8988T (cell line): Measurements from ENCODE around the gene MRPL18.
"Not testable (repeated sequence)": the region's sequence is repeated elsewhere in the genome, so short reads cannot be mapped to it uniquely, and the experiment has no call there.

Source experiments
- DNase-seq: peaks from one replicate; pipeline ENCODE4 v3.0.0; 2011

Gene MRPL18

DNA sequence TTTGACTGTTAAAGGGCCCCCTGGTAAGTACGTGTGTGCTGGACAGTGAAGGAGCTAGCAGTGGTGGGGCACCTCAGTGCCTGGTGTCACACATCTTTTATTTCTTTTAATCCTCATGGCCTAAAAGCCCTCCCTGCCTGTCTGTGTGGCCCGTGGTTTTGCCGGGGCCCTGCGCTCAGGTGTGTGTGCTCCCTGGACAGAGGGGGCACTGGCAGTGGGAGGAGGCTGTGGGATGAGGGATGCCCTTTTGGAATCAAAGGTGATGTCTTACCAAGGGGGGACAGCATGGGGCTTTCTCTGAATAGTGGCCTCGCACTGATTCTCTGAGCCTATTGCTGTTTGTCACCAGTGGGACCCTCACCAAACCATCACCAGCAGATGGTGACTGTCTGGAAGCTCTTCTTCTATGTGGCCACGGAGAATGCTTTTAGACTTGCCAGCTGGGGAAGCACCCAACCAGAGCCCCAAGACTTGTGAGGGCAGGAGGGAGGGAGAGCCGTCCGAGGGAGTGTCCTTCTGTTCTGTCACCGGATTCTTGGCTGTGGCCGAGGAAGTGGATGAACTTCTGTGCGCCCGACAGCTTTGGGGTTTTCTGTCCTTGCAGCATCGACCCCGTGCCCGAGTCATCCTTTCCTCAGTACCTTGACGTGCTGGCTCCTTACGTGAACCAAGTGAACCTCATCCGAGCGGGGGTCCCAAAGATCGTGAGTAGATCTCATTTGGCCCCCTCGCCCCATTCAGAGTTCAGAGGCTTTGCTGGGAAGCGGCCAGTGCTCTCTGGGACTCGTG lies 27.9 kb downstream of the MRPL18 start:
- DNase-seq, result no peak

DNA sequence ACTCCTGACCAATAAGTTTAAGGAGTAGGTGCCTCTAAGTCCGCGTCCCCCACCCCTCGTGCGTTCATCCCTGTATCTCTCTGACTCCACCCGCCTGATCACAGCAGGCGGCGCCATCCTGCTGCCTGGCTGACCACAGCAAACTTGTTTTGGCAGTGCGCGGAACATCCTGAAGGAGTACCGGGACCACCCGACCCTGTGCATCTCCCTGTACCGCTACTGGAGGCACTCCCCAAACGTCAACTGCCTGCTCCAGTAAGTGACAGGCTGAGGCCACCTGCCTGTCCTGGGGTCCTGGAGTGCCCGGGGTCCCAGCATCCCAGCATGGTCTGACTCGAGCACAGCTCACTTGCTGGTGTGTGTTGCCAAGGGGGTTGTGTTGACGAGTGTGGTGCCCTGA lies 28.8 kb downstream of the MRPL18 start:
- DNase-seq, result no peak

DNA sequence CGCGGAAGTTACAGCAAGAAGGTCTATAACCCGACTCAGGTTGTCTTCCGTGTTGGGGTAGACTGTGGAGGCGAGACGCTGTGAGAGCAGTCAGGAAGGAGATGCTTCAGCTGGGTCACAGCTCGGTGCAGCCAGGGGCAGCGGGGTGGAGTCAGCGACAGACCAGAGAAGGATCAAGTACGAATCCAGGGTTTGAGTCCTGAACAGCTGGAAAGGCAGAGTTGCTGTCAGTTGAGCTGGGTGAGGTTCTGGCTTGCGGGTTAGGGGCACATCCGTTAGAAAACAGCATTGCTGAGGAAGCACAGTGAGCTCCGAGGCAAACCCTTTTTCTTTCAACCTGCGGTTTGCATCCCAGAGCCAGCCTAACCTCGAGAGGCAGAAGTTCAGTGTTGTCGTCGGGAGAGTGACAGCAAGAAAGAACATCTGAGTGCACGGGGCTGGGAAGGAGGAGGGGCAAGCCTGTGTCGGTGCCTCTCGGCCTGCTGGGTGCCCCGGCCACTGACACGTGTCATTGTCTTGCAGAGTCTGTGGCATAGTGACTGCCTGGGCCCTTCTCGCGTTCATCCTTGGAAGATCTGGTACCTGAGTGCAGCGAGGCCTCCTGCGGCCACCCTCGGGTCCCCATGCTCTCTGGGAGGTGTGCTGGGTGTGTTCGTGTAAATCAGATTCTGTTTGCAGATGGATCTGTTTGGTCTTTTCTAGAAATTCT lies 29.8 kb downstream of the MRPL18 start:
- DNase-seq, result no peak

DNA sequence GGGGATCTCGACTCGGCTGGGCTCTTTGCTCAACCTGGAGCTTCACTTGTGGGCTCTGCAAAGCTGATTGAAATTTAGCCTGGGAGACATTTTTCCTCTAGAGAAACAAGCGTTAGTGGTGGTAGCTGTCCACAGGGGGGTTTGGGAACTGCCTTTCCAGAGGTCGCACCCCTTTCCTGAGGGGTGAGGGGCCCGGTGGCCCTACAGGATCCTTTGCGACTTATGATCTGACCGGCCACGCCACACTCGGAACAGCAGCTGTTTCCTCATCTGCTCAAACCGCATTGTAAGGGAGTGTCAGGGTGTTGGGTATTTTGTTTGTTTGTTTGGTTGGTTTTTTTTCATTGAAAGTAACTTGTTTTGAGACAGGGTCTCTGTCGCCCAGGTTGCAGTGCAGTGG lies 30.9 kb downstream of the MRPL18 start:
- DNase-seq, result no peak

DNA sequence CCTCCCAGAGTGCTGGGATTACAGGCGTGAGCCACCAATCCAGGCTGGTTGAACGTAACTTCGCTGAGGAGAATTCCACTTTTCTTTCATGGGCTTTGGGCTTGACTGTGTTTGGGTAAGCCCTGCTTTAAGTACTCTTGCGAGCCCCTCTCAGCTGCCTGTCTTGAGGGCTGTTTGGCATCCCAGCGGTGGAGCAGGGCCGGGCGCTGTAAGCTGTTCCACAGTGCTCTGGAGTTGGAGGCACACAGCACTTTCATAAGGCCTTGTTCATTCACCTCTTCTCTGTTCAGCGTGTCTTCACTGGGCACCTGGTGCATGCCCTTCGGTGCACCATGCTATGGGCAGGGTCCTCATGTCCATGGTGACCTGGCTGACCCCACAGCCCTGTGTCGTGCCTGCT lies 31.5 kb downstream of the MRPL18 start:
- DNase-seq, result no peak

DNA sequence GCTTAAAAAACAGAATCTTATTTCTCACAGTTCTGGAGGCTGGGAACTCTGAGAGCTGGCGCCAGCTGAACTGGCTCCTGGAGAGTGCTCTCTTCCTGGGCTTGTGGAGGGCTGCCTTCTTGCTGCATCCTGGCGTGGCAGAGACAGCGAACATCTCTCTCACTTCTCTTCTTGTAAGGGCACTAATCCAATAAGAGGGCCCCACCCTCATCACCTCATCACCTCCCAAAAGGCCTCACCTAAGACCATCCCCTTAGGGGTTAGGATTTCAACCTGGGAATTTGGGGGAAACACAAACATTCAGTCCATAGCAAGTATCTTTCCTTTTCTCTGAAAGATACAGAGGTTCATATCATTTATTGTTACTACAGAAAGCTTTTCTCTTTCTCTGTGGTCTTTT lies 33.7 kb downstream of the MRPL18 start:
- no peak for DNase-seq

DNA sequence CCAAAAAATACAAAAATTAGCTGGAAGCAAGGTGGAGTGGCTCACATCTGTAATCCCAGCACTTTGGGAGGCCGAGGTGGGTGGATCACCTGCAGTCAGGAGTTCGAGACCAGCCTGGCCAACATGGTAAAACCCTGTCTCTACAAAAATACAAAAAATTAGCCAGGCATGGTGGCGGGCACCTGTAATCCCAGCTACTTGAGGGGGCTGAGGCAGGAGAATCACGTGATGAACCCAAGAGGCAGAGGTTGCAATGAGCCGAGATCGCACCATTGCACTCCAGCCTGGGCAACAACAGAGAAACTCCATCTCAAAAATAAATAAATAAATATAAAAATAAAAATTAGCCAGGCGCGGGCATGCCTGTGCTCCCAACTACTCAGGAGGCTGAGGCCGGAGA lies 34.4 kb downstream of the MRPL18 start:
- DNase-seq, result not testable (repeated sequence)

DNA sequence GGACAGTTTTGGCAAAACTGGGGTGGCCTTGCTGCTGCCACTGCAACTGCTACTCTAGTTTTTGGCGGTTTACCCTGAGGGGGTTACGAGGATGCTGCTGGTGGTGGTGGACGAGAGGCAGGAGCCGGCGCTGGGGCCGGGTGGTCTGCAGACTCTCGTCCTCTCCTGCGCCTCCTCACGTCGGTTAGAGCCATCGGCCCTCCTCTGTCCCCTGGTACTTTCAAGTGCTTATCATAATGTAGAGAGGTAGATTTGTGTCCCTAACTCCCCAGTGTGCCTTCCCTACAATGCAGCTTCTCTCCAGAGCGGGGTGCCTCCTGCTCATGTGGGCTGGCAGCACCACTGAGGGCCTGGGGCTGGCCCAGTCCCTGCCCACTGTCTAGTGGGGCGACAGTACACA lies 35.7 kb downstream of the MRPL18 start:
- DNase-seq, result no peak

DNA sequence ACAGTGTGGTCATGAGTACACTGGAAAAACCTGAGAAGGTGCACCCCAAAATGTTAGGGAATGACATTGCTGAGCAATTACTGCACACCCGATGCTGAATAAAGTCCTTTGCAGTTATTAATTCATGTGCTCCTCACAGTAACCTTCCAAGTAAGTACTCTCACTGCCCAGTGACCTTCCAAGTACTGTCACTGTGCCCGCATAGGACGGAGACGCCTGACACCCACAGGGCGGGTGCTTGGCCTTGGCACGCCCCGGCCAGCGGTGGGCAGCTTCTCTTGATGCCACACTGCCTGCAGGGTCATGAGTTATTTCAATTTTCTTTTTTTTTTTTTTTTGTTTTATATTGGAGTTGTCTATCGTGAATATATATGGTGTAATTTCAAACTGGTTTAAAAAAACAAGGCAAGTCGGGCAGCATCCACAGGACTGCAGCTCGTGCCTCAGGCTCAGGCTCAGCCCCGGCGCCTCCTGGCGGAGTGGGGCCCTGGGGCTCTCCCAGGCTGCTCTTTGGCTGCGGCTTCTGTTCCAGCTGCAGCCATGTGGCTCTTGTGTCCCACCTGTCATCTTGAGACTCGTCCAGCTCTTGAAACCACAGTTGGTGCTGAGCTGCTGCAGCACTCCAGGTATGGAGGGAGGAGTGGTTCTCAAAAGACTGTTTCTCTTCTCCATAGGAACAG lies 36.8 kb downstream of the MRPL18 start:
- no peak for DNase-seq

DNA sequence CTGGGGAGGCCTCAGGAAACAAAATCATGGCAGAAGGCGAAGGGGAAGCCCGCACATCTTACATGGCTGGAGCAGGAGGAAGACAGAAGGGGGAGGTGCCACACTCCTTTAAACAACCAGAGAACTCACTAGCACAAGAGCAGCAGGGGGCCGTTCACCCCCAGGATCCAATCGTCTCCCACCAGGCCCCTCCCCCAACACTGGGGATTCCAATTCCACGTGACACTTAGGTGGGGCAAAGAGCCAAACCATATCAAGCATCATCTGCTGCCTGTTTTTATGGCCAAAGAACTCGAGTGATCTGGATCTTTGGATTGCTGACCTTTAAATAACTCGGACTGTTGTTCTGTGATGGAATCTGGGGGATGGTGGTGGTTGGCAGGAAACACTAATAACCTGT lies 37.8 kb downstream of the MRPL18 start:
- DNase-seq, result no peak

DNA sequence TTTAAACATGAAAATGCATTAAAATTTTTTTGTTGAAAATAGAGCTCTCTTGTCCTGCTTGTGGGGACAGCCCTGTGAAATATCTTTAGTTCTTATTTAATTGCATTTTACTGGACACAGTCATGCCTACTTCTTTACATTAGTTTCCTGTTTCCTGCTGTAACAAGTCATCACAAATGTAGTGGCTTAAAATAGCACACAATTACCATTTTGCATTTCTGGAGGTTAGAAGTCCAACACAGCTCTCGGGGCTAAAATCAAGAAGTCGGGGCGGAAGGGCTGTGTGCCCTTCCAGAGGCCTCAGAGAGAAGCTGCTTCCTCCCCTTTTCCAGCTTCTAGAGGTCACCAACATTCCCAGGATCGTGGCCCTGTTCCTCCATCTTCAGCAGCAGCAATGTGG lies 39.3 kb downstream of the MRPL18 start:
- no peak for DNase-seq

DNA sequence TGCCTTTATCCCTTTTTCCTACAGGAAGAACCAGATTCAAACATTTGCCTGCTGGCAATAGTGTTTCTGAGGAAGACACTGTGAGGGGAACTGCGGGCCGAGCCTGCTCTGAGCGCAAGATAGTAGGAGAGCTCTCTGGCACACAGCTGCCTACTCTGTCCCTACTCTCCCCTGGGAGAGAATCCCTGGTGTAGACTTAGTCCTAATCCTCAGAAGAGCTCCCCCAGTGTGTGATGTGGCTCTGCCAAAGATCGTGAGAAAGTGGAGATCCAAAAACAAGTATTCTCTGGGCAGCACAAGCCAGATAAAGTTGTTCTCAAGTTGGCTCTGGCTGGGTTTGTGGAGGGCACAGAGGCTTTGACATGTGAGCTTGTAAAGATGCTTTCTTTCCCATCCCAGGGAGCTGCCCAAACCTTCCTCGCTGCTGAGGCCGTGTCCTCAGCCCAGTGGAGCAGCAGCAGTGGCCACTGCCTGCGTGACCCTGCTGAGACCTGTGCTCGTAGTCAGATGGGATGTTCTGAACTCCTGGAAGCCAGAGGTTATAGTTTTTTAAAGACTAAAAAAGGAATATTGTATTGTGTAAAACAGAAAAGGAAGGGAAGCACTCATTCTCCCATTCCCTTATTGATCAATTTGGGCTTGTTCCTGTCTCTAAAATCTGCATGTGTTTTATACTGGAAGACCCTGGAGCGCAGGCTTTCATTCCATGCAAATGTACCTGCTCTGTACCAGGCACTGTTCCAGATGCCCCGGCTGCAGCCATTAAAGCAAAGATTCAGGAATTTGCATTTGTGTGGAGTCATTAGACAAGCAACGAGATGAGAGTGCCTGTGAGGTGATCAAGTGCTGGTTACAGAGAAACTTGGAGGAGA lies 40.5 kb downstream of the MRPL18 start:
- no peak for DNase-seq

DNA sequence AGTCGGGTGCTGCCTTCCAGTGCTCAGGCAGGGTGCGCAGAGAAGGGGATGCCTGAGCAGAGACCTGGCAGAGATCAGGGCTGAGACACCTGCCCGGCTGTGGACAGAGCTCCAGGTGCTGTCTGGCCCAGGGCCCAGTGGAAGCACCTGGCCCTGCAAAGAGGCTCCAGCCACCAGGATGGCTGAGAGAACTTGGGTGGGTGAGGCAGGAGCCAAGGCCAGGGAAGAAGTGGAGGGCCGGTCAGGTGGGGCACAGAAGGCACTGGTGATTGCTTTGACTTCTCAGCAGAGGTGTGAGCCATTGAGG lies 41.1 kb downstream of the MRPL18 start:
- DNase-seq, result no peak

DNA sequence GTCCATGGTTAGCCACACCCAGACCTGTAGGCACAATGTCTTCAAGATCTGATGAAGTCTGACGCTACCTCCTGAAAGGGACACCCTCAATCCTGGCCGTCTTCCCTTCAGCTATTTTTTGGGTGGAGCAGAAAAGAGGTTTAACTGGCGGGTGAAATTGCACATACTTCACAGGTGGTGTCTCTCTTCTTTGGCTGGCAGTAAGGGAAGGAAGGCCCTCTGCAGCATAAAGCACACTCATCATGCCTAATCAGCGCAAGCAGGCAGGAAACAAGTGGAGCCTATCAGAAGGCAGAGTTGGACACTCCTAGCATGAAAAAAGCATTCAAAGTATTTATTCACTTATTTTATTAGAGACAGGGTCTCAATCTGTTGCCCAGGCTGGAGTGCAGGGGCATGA lies 42.7 kb downstream of the MRPL18 start:
- no peak for DNase-seq

DNA sequence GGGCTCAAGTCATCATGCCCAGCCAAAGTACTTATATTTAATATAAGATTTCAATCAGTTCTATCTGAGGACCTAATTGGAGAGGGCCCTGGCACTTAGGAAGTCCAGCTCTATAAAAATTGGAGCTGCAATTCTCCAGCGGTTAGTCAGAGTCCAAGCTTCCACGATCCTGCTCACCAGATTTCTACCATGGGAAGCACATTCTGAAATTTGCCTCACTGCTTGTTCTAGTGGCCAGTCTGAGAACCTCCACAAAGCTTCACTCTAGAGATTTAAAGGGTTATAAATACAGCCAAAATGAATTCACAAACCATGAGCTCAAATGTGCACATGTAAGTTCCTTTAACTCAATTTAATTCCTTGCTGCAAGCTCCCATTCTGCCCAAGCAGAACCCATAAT lies 43.3 kb downstream of the MRPL18 start:
- DNase-seq, result no peak

DNA sequence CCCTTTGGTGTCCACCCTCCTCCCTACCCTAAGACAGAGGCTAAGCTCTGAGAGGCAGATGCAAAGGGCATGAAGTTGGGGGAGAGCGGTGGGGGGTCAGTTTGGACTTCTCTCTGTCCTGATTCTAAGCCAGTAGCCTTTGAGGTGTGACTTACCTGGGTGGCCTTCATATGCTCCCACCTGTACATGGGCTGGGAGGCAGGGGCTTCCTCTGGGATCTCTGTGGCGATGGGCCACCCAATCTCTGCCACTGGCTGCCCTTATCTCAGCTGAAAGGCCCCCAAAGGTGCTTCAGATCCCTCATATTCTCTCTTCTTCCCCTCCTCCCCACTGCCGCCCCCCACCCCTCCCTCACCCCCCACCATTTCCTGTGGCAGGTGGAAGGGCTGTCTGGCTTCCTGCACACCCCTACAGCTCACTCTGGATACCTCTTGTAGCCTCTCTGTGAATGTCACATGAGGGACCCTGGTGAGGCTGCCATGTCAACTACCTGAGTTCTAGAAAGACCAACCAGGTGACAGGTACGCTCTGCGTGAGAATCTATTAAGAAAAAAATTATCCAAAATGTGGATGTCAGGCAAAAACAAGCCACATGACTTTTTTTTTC lies 43.8 kb downstream of the MRPL18 start:
- DNase-seq, result no peak

DNA sequence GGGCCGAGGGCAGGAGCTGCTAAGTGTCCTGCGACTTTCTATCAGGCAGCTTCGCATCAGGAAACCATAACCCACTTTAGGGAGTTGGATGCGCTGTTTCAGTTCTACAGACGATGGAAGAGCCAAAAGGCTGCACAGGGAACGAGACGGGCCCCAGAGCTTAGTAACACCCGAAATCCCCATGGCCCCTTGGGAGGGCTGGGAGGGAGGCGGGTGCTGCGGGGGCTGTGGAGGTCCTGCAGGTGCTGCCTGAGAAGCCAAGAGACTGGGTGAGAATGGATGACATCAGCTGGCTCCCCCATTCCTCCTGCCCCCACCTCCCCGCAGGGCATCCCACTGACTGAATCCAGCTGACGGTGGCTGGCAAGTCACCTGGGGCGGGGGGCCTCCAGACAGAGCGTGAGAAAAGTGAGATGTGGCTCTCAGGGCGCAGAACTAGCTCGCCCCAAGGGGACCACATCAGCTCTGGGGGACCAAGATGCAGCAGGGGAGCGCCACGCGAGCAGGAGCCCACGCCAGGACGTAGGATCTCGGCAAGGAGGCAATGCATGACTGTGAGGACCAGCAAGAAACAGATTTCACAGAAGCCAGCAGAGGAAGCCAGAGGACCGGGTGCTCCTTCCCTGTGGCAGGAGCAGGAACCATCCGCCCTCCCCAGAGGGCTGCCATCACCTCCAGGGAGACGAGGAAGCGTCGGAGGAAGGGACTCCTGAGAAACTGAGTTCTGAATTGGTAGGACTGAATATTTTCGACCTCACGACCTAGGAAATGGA lies 46.6 kb downstream of the MRPL18 start:
- DNase-seq, result no peak

DNA sequence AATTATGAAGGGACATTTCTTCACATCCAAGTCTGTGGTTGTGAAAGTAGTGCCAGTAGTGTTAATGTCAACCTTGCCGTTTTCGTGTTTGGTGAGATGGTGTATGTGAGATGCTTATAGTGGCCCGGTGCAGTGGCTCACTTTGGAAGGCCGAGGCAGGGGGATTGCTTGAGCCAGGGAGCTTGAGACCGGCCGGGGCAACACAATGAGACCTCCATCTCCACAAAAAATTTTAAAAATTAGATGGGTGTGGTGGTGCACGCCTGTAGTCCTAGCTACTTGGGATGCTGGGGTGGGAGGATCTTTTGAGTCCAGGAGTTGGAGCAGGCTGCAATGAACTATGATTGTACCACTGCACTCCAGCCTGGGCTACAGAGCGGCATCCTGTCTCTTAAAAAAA lies 47.2 kb downstream of the MRPL18 start:
- DNase-seq, result no peak

DNA sequence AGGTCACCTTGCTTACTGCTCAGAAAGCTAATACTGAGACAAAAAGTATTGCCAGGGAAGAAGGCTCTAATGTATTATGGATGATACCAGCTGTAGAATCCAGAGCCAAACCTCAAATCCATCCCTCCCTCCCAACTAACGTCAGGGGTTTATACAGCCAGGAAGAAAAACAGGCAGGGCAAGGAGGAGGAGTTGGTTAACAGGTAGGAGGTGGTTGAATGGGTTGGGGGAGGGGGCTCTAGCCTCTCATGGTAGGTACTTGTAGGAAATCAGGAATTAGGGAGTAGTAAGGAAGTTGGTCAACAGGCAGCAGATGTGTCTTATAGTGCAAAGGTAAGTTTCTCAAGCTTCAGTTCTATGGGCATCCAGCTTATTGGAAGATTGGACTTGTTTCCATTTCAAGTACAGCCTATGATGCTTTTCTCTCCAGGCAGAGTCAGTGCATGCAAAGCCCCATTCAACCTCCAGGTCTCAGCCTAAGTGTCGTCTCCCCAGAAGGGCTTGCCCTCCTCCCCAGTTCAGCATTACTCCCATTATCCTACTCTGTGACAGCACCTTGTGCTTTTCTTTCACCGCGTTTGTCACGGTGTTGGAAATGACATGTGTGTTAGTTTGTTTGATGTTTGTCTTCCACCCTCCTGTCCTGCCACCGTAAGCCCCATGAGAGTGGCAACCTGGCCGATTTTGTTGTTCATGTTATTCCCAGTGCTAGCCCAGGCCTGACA lies 47.9 kb downstream of the MRPL18 start:
- DNase-seq, result no peak

DNA sequence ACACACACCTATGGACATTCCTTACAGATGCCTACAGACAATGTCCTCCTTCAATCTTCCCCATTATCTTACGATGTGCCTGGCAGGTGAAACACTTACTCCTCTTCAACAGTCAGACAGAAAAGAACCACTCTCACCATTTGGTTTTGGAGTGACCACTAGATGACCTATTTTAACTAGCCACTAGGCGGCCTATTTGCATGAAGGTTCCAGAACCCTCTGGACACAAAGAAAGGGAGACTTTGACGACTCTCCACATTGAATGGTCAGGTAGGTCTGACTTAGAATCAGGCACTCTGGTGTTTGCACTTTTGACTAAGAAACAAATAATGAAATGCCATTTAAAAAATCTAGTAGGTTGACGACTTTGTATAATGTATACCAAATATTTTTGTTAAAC lies 51.8 kb downstream of the MRPL18 start:
- DNase-seq, result no peak
